NB4 (cell line): ENCODE results near the gene IL16.

Source experiments
- POLR2A ChIP-seq: IDR thresholded peaks from 2 replicates; pipeline ENCODE4 v1.6.1; 2011; ENCODE audit warnings: mild to moderate bottlenecking; ENCODE audit not compliant: insufficient read length; ENCODE audit errors: extremely low read depth
- TF ChIP-seq, protein P1 (sequence below): IDR thresholded peaks from 2 replicates; pipeline ENCODE4 v1.6.1; 2011; ENCODE audit warnings: low read depth, low read length
- TF ChIP-seq, protein P2 (sequence below): IDR thresholded peaks from one replicate; pipeline ENCODE4 v1.5.1; 2012; ENCODE audit warnings: low read depth, low read length

DNA sequence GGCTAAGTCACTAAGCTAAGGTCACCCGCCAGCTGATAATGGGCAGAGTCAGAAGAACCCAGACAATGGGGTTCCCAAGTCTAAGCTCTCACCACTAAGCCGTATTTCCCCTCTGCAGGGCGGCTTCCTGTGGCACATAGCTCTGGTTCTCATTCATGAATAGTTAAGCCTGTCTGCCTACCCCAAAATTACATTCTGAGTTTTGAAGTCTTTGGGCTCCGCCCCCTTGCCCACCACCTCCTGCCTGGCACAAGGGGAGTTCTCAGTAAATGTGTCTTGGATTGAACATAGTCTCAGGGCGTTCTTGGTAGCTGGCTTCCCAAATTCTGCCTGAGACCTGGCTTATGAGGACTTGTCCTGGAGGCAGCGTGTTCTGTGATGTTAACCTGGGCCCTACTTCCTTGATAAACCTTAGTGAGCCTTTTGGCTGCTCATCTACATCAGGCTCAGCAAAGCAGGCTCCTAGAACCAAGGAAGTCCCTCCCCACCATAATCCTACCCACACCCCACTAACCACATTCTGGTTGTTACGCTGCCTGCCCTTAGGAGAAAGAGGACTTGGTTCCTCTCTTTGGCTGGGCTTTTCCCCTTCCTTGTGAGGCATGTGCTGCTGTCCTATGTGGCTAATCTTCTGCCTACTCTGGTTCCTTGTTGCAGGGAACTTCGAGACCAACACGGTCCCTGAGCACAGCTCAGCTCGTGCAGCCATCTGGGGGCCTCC, 72.4 kb downstream of the IL16 start:
- TF ChIP-seq, protein P1, sequence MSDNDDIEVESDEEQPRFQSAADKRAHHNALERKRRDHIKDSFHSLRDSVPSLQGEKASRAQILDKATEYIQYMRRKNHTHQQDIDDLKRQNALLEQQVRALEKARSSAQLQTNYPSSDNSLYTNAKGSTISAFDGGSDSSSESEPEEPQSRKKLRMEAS, result no peak
- no peak for TF ChIP-seq POLR2A
- TF ChIP-seq, protein P2, sequence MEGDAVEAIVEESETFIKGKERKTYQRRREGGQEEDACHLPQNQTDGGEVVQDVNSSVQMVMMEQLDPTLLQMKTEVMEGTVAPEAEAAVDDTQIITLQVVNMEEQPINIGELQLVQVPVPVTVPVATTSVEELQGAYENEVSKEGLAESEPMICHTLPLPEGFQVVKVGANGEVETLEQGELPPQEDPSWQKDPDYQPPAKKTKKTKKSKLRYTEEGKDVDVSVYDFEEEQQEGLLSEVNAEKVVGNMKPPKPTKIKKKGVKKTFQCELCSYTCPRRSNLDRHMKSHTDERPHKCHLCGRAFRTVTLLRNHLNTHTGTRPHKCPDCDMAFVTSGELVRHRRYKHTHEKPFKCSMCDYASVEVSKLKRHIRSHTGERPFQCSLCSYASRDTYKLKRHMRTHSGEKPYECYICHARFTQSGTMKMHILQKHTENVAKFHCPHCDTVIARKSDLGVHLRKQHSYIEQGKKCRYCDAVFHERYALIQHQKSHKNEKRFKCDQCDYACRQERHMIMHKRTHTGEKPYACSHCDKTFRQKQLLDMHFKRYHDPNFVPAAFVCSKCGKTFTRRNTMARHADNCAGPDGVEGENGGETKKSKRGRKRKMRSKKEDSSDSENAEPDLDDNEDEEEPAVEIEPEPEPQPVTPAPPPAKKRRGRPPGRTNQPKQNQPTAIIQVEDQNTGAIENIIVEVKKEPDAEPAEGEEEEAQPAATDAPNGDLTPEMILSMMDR, result no peak
